GM03348 (cell line): ENCODE data around the gene IQCH.
A peak's percentile ranks its signal among the peaks of the same experiment; 100 is the strongest.
"Not testable (repeated sequence)": the region's sequence is repeated elsewhere in the genome, so short reads cannot be mapped to it uniquely, and the experiment has no call there.

Experiments
- DNase-seq: peaks from one replicate; pipeline ENCODE4 v3.0.0; 2012; ENCODE audit warnings: low spot score

Gene IQCH

GRCh38 chr15:67453703-67454102, 199.1 kb downstream of the IQCH start:
- DNase-seq = not testable (repeated sequence)

- DNase-seq = peak; percentile 85
Measured at GRCh38 chr15:67456677-67457529, 202.3 kb downstream of the IQCH start.

- no peak for DNase-seq
Measured at GRCh38 chr15:67458331-67459029, 203.9 kb downstream of the IQCH start.

- no peak for DNase-seq
Measured at GRCh38 chr15:67460521-67460920, 205.9 kb downstream of the IQCH start.

- no peak for DNase-seq
Measured at GRCh38 chr15:67461735-67462134, 207.1 kb downstream of the IQCH start.

GRCh38 chr15:67462875-67463274, 208.3 kb downstream of the IQCH start:
- DNase-seq = no peak

- DNase-seq = no peak
Measured at GRCh38 chr15:67463488-67463887, 208.9 kb downstream of the IQCH start.

GRCh38 chr15:67465196-67465952, 210.8 kb downstream of the IQCH start:
- no peak for DNase-seq

- DNase-seq = no peak
Measured at GRCh38 chr15:67468416-67468815, 213.8 kb downstream of the IQCH start.

GRCh38 chr15:67469680-67470079, 215.1 kb downstream of the IQCH start:
- DNase-seq = no peak

- peak; percentile 13 for DNase-seq
Measured at GRCh38 chr15:67472957-67473356, 218.4 kb downstream of the IQCH start.

- DNase-seq = no peak
Measured at GRCh38 chr15:67474405-67475110, 220.0 kb downstream of the IQCH start.

- DNase-seq = peak; percentile 35
Measured at GRCh38 chr15:67479781-67480505, 225.4 kb downstream of the IQCH start.

GRCh38 chr15:67480741-67481140, 226.2 kb downstream of the IQCH start:
- peak; percentile 24 for DNase-seq

GRCh38 chr15:67481680-67482079, 227.1 kb downstream of the IQCH start:
- DNase-seq = no peak

- no peak for DNase-seq
Measured at GRCh38 chr15:67495585-67495984, 241.0 kb downstream of the IQCH start.

GRCh38 chr15:67501177-67501835, 246.7 kb downstream of the IQCH start:
- DNase-seq = peak; percentile 50

GRCh38 chr15:67501836-67502461, 247.4 kb downstream of the IQCH start:
- DNase-seq = no peak

- DNase-seq = no peak
Measured at GRCh38 chr15:67504056-67504455, 249.5 kb downstream of the IQCH start.

GRCh38 chr15:67504796-67505195, 250.2 kb downstream of the IQCH start:
- peak; percentile 70 for DNase-seq
